Activated CD8-positive, alpha-beta memory T cell treated with anti-CD3 and anti-CD28 coated beads for 48 hours (primary cell): ENCODE measurements around the gene DOCK7.
"Not testable (repeated sequence)": the region's sequence is repeated elsewhere in the genome, so short reads cannot be mapped to it uniquely, and the experiment has no call there.

ENCODE experiments used
- DNase-seq, 3 experiments: peaks; one replicate each; pipeline ENCODE4 v3.0.0-alpha.2; 2020; ENCODE audit warnings: low read depth in 2 of 3, low spot score in 2 of 3

The DOCK7 gene

GRCh38 chr1:62691062-62691844 is 3.1 kb upstream of the DOCK7 start:
- DNase-seq = no peak

- no peak for DNase-seq
These were observed 1.3 kb upstream of the DOCK7 start for GRCh38 chr1:62689524-62689923.

GRCh38 chr1:62688687-62689085 is 500 bp upstream of the DOCK7 start:
- DNase-seq = no peak

GRCh38 chr1:62687421-62687902 is 724 bp downstream of the DOCK7 start:
- DNase-seq = no peak

- DNase-seq = no peak
These were observed 1.4 kb downstream of the DOCK7 start for GRCh38 chr1:62686822-62687221.

GRCh38 chr1:62685431-62685859 is 2.7 kb downstream of the DOCK7 start:
- DNase-seq = no peak

- no peak for DNase-seq
These were observed 5.7 kb downstream of the DOCK7 start for GRCh38 chr1:62682531-62682930.

- not testable (repeated sequence) for DNase-seq
These were observed 7.2 kb downstream of the DOCK7 start for GRCh38 chr1:62680992-62681391.

- DNase-seq = not testable (repeated sequence)
These were observed 10.4 kb downstream of the DOCK7 start for GRCh38 chr1:62677822-62678221.

GRCh38 chr1:62676611-62677356 is 11.4 kb downstream of the DOCK7 start:
- no peak for DNase-seq

GRCh38 chr1:62673629-62674028 is 14.6 kb downstream of the DOCK7 start:
- no peak for DNase-seq

- no peak for DNase-seq
These were observed 16.2 kb downstream of the DOCK7 start for GRCh38 chr1:62672029-62672428.

- no peak for DNase-seq
These were observed 33.4 kb downstream of the DOCK7 start for GRCh38 chr1:62654744-62655143.

GRCh38 chr1:62652387-62652786 is 35.8 kb downstream of the DOCK7 start:
- DNase-seq = no peak

GRCh38 chr1:62643283-62643682 is 44.9 kb downstream of the DOCK7 start:
- DNase-seq = no peak

GRCh38 chr1:62637392-62638105 is 50.6 kb downstream of the DOCK7 start:
- DNase-seq = no peak

- DNase-seq = no peak
These were observed 59.7 kb downstream of the DOCK7 start for GRCh38 chr1:62628506-62628905.

- DNase-seq = no peak
These were observed 62.8 kb downstream of the DOCK7 start for GRCh38 chr1:62625415-62625814.

- no peak for DNase-seq
These were observed 66.3 kb downstream of the DOCK7 start for GRCh38 chr1:62621907-62622306.

GRCh38 chr1:62613890-62614289 is 74.3 kb downstream of the DOCK7 start:
- no peak for DNase-seq

- no peak for DNase-seq
These were observed 74.9 kb downstream of the DOCK7 start for GRCh38 chr1:62613325-62613727.

- DNase-seq = no peak
These were observed 75.4 kb downstream of the DOCK7 start for GRCh38 chr1:62612770-62613169.
